Stimulated activated CD4-positive, alpha-beta T cell treated with anti-CD3 and anti-CD28 coated beads, Interleukin-12 subunit alpha, Interleukin-12 subunit beta, amount 100 ng/mL, for 24 hours (primary cell): ENCODE results near the gene CCDC190.
"Not testable (repeated sequence)": the region's sequence is repeated elsewhere in the genome, so short reads cannot be mapped to it uniquely, and the experiment has no call there.

Experiments used
- DNase-seq, 2 experiments: peaks; one replicate each; pipeline ENCODE4 v3.0.0-alpha.2; 2020; ENCODE audit warnings: low read depth in 2 of 2

CCDC190 gene

DNA sequence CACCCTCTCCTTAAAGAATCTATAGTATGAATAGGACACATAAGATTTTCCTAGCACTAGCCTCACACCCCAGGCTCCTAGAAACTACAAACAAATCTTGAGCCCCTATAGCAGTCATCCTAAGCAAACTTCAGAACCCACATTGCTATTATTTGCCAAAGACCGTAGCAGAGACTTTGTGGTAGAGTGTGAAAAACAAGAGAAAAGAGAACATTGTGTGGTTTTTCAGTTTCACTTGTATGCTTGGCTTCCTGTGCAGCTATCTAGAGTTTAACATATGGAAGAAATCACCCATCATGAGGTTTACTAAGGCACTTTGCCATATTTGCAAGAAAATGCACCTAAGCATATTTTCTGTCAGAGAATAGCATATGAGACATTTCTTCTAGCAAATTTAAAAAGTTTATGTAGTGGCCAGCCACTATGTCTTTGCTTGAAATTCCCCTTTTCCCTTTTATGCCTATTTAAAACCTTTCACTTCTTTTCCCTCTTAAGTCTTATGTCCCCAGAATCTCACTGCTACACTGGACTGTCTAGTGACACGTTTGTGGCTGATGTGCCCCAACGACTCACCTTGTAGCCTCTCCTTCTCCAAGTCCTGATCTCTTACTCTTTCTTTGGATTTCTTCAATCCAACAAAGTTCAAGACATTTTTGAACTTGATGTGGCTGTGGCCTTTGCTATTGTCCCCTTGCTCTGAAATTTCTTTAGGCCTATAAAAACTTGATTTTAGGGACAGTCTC is 25.6 kb downstream of the CCDC190 start:
- no peak for DNase-seq

DNA sequence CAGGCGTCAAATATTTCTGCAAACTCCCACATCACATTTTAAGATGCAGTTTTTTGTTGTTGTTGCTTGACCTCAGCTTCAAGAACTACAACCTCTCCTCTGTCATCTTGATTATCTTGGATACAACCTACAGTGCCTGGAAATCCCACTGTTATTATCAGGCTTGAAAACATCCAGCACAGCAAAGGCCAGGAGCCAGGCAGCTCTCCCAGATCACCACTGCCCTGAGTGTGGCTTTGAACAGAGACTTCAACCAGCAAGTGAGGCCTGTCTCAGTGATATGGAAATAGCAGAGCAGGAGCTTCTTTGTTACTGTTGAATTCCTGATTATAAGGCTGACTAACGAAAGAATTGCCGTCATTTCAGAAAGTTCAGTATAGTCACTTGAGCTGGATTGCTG is 28.5 kb downstream of the CCDC190 start:
- no peak for DNase-seq

DNA sequence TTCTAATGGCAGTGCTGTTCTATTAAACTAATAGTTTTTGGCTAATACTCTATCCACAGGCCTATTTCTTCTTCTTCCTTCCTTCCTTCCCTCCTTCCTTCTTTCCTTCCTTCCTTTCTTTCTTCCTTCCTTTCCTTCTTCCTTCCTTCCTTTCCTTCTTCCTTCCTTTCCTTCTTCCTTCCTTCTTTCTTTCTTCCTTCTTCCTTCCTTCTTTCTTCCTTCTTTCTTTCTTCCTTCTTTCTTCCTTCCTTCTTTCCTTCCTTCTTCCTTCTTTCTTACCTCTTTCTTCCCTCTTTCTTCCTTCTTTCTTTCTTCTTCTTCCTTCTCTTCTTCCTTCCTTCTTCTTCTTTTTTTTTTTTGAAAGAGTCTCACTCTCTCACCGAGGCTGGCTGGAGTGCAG is 31.7 kb downstream of the CCDC190 start:
- DNase-seq: no peak

DNA sequence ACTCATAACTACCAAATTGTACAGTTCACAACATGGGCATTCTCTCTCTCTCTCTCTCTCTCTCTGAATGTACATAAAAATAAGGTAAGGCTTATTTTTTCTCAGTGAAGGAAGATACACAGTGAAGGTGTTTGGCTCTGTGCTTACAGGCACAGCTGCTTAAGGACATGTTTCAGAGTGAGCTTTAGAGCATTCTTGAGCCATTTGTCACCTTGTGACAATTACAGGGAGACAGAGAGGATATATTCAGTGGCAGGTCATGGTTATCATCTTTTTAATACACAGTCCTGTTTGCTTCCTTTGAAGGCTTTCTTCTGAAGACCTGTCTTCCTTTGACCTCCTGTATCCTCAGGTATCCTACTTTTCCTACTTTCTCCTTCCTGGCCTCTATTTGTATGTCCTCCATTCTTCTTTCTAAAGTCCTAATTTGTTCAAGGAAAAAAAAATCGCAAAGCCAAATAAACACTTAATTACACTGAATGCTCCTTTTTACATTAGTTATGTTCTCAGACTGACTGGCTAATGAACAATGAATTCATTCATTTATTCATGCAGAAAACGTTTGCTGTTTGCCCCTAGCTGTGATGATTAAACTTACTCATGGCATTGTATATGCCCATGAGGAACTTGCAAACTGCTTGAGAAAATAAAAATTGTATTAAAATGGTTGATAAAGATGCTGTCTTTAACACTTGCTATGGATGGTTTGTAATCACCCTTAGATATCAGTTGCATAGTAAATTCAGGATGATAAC is 37.0 kb downstream of the CCDC190 start:
- DNase-seq: no peak

DNA sequence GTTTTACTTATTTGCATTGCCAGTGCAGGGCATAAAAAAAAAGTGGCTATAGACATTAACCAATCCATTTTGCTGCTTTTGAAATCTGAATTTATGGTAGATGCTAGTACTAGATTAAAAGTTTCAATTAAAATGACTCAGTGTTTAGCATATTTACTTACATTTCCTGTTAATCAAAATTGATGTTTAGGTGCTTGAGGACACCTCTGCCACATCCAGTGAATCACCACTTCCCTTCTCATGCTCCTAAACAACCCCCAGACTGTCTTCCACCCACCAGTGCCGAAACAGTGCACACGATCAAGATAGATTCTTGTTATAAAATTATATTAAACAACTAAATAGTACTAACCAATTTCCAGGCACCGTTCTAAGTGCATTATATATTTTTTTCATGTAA is 37.7 kb downstream of the CCDC190 start:
- no peak for DNase-seq

DNA sequence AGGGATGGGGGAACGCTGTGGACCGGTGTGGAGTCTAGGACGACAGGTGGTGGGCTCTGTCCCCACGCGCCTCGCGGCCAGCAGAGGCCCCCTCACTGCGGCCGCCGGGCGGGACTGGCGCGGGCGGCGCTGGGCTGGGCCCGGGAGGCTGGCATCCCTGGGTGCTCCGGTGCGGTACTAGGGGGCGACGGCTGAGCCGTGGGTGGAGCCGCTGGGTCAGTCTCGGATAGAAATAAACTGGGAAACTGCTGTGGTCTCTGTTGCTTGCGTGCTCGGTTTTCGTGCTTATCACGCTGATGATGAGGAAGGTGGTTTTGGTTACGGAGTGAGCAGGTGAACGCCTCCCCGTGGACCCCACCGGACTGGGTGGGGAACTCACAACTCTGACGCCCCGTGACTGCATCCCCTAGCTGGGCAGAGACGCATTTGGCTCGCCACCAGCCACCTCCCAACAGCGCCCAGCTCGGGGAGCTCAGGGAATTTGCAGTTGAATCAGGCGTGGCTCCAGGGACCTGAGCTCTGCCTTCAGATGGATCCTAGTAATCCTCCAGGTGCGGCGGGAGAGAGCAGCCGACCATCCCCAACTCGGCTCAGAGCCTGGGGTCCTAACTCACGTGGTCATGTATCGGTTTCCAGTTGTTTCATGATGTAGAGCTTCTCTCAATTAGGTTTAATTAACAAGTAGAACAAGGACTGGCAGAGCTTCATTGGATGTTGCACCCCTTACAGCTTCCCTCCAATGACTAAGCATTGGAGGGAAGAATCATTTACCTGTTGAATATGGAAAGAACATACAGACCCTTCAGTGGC is 38.4 kb downstream of the CCDC190 start:
- DNase-seq: no peak

DNA sequence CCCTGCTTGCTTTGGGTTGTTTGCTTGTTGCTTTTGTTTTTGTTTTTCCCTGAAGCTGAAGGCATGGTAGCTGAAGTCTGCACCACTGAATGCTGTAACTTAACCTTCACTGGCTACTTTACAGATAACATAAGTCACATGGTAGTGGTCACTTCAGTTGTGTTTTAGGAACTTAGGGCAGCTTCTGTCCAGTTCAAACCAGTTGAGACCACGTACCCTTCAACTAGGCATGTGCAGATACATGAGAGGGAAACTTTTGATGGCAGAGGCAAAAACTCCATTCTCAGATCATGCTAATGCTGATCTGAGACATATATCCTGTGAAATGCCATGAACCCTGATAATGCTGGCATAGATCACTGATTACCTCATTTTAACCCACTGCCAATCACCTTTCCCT is 42.3 kb downstream of the CCDC190 start:
- not testable (repeated sequence) for DNase-seq

DNA sequence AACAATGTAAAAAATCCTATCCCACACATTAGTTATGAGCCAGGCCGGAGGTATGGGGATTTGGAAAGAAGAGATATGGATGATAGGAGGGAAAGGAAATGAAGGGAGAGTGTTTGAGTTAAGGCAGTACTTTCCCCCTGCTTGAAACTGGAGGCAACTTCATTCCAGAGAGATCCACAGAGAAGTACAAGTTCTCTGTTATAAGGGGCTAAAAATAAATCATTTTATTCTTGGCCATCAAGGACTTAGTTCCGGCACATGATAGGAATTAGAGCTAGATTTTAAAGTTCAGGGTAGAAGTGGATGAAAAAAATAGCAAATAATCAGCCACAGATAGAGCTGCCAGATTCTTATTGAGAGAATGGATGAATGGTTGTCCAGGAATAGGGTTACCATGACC is 42.8 kb downstream of the CCDC190 start:
- not testable (repeated sequence) for DNase-seq

DNA sequence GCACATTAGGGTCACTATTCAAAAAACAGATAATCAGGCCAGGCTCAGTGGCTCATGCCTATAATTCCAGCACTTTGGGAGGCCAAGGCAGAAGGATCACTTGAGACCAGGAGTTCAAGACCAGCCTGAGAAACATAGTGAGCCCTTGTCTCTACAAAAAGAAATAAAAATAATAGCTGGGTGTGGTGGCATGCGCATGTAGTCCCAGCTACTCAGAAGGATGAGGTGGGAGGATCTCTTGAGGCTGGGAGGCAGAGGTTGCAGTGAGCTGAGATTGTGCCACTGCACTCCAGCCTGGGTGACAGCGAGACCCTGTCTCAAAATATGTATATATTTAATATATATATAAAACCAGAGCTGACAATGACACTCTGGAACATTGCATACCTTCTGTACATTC is 48.6 kb downstream of the CCDC190 start:
- not testable (repeated sequence) for DNase-seq

DNA sequence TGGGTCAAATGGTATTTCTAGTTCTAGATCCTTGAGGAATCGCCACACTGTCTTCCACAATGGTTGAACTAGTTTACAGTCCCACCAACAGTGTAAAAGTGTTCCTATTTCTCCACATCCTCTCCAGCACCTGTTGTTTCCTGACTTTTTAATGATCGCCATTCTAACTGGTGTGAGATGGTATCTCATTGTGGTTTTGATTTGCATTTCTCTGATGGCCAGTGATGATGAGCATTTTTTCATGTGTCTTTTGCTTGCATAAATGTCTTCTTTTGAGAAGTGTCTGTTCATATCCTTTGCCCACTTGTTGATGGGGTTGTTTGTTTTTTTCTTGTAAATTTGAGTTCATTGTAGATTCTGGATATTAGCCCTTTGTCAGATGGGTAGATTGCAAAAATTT is 53.5 kb downstream of the CCDC190 start:
- not testable (repeated sequence) for DNase-seq
